GM12875 (cell line): Measurements from ENCODE around the gene NGF.

Source experiments
- H3K4me3 ChIP-seq: one replicate; pipeline ENCODE4 v1.5.1; 2011; ENCODE audit warnings: low read depth, low read length, control low read depth
- CTCF ChIP-seq: IDR thresholded peaks from 2 replicates; pipeline ENCODE4 v1.5.1; 2011; ENCODE audit warnings: low read depth, mild to moderate bottlenecking, control low read depth, inconsistent platforms, low read length, moderate library complexity, borderline replicate concordance; ENCODE audit not compliant: insufficient read depth

The NGF gene

GRCh38 chr1:115317101-115318012, 20.7 kb downstream of the NGF start:
- no peak for TF ChIP-seq CTCF

GRCh38 chr1:115314765-115315164, 23.3 kb downstream of the NGF start:
- TF ChIP-seq CTCF, result no peak

More at GRCh38 chr1:115317101-115318012, 20.7 kb downstream of the NGF start:
- H3K4me3 ChIP-seq, result no peak overlapping the region

GRCh38 chr1:115314092-115314491, 24.0 kb downstream of the NGF start:
- no peak for TF ChIP-seq CTCF
- H3K4me3 ChIP-seq, result no peak overlapping the region

More at GRCh38 chr1:115314765-115315164, 23.3 kb downstream of the NGF start:
- H3K4me3 ChIP-seq, result no peak overlapping the region

- TF ChIP-seq CTCF, result no peak
- H3K4me3 ChIP-seq, result no peak overlapping the region
Observed at GRCh38 chr1:115313182-115313581, 24.9 kb downstream of the NGF start.

GRCh38 chr1:115312742-115313141, 25.3 kb downstream of the NGF start:
- H3K4me3 ChIP-seq, result no peak overlapping the region
- no peak for TF ChIP-seq CTCF

- no peak for TF ChIP-seq CTCF
- H3K4me3 ChIP-seq, result no peak overlapping the region
Observed at GRCh38 chr1:115311474-115311989, 26.5 kb downstream of the NGF start.
